Measurements from ENCODE around the gene QARS1. TPM values are rescaled to one million over a fixed set of nuclear protein-coding genes. Genes with fewer than 3 reads are reported as not detected.

The QARS1 gene
- total RNA-seq, 1 donor from 2014 or later = 207 TPM

DNA sequence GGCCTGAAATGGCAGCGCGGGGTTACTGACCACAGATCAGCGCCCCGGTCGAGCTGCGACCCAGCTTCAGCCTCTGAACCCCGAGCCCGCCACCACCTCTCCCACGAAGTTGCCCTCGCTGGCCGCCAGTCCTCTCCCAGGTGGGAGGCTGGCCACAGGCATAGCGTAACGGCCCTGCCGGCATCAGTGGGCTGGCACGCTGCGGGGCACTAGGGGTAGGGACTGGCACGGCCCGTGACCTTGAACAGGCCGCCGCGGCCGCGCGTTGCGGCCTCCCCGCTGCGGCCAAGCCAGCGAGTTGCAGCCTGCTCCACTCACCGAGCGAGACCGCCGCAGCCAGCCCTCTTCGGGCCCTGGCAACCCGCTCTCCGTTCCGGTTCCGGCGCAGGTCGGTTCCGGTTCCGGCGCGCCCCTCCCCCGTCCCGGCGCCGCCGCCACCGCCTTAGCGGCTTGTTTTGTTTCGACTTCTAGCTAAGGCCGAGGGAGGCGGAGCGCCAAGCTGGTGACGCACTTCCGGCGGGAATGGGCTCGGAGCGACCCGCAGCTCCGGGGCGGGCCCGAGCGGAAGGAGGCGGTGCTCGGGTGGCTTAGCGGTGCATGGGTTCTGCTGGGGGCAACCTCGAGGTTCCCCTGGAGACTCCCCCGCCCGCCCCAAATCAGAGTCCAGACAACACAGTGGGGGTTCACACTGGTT is 16.0 kb upstream of the QARS1 start, which contains the start of gene USP19:
TSS of gene USP19 (minus strand) at position 386 of the 694 bp plus-strand sequence. CDS start 1,678 bp downstream, outside the sequence.
- peak; percentile 95 for DNase-seq (ENCODE audit: low spot score)

DNA sequence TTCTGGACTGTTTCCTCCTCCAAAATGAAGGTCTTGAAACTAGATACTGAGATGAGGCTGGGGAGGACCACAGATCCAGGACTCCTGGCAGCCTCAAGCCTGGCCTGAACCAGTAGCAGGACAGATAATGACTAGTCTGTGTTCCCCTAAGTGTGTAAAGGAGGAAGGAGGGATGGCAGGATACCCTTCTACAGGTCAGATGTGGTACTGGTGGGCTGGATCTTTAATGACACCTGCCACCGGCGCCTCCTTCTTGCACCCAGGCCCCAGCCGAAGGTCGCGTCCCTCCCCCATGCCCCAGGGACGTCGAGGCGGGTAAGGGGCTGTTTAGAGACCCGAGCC is 15.5 kb upstream of the QARS1 start:
- no peak for DNase-seq (ENCODE audit: low spot score)

DNA sequence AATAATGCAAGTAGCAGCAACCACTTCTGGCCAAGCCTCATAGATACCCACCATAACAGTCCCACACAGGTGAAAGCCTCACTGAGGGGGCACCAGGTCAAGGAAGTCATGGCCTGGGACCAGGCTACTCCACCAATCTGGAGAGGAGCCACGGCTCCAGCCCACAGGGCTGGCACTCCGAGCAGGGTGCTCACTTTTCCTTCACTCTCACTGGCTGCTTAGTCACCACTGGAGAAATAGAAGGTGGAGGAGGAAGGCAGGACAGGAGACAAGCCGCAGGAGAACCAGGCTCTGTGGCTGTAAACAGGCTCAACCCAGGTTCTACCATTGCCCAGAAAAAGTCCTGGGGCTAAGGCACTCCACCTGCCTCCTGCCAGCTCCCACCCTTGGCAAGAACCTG is 14.9 kb upstream of the QARS1 start:
- no peak for DNase-seq (ENCODE audit: low spot score)

DNA sequence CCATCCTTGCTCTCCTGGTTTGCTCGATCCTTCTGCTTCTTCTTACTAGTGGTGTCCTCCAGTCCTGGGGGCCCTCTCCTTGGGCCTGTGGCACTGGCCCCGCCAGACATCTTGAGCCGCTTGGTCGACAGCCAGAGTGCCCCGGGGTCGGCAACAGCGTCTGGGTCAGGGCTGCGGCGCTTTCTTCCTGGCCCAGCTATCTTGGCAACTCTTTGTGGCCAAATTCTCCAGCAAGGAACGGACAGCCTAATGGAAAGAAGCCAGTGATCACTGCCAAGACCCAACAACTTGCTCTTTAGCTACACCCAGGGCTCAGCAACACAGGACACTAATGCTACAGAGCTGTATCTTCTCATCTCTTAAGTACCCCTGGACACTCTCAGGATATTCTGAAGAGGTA is 14.5 kb upstream of the QARS1 start:
- DNase-seq (ENCODE audit: low spot score) = no peak

DNA sequence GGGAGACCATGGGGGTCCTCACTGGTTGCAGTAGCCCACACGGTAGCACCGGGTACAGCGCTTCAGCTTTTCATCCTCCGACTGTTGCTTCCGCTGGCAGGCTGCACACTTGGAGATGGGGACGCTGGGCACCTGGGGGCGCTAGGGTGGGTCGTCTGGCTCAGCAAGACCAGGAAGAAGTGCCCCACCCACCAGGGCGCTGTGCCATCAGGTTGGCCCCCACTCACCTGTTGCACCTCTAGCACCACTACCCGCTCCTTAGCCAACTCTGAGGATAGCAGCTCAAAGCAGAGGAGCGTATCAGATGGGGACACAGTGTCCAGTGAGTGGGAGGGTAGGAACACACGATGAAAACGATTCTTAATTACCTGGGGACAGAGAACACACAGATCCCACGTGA is 7.7 kb upstream of the QARS1 start:
- DNase-seq (ENCODE audit: low spot score) = no peak

DNA sequence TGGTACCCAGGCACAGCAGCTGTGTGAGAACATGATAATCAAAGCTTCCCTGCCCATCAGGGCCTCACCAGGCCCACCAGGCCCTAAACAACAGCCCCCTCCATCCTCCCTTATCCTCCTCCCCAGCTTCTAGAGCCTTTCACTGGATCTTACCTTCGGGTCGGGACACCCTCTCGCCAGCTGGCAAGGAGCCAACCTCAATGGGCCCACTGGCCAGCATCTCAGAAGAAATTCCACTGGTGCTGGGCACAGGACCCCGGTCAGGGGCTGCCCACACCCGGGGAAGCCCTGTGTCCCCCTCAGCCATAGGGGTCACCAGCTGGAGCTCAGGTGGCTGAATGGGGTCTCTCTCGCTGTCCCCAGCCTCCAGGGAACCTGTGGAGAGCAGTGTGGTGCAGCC is 6.8 kb upstream of the QARS1 start:
- no peak for DNase-seq (ENCODE audit: low spot score)

DNA sequence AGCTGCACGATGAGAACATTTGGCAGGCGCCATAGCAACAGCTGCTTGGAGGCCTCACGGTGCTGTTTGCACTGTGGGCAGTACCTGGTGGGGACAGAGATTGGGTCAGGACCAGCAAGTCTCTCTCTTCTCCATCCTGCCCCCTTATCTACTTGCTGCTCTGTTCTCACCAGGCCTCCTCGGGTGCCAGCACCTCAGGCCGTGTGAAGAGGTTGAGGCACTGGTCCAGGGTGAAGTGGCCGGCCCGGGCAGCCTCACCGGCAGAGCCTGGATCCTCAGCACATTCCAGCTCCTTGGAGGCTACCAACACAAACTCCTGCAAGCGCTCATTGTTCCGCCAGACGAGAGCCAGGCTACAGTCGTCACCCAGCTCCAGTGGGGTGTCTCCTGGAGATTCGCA is 6.2 kb upstream of the QARS1 start:
- no peak for DNase-seq (ENCODE audit: low spot score)

DNA sequence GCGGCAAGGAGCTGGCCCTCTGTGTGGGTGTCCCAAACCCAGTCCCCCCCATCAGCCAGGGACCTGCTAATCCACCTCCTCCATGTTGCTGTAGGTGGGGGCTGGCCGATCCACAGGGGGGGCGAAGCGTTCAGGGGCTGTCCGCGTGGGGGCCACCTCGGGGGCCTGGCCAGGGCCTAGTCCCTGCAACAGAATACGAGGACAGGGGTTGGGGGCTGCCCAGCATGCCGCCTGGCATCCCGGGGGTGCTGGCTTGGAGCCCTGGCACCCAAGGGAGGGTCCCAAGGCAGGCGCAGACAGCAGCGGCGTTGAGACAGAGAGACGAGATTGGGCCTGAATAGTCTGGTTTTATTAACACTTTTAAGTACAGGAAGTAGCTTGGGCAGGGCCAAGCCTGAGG is 3.8 kb upstream of the QARS1 start:
- no peak for DNase-seq (ENCODE audit: low spot score)

DNA sequence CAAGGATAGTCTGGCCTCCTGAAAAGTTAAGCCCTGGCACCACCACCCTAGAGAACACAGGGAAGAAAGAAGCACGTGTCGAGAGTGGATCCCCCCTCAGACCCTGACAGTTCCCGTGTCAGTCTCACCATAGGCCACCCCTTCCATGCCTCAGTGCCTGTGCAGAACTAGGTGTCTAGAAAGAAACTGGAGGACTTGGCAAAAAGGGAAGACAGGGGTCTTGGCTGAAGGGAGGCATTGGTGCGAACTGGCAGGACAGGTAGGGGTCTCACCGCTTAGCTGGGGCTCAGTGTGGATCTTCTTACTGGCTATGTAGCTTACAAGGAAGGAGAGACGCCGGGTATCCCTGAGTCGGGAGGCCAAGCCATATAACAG is 518 bp downstream of the QARS1 start:
- DNase-seq (ENCODE audit: low spot score) = no peak

DNA sequence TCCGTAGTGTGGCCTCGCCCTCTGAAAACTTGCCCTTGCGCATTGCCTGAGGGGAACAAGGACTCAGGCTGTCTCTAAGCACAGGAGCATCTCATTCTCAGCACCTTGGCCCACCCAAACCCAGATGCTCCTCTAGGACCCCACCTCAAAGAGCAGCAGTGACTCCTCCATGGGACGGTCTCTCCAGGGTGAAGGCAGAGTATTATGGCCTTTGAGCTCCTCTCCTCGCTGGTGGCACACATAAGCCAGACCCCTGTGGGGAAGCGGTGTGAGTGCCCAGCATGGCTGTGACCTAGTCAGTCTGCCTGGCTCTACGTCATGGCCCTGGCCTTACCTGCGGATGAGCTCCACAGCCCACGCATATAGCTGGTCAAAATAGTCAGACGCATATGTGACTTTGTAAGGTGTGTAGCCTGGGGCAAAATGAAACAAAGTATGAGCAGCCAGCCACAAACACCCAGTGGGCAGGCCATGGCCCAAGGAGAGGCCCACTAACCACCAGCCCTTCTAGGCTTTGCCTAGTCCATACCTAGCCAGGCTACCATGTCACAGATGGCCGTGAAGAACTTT is 4.4 kb downstream of the QARS1 start:
- no peak for DNase-seq (ENCODE audit: low spot score)

DNA sequence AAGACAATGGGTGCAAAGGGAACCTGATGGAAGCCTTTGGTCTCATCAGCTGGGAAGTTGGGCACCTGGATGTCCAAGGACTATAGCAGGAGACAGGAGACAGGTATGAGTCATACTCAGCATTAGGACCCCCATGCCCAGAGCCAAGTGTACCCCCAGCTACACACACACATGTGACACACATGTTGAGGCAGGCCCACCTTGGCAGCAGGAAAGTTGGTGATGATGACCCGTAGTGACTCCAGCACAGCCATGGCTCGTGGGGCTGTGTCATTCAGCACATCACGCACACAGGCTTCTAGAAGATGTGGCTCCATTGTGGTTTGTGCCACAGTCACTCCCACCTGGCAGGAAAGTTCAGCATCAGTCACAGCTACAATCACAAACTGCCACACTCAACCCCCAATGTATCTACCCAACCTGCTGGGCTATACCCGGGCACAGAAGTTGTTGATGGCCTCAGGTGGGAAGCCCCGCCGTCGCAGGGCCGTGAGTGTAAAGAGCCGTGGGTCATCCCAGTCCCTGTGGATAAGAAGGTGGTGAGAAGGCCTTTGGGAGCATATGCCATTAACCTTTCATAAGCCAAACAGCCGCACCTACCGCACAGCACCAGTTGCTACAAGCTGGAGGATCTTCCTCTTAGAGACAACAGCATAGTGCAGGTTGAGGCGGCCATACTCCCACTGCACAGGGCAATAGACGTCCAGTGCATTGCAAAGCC is 5.5 kb downstream of the QARS1 start:
- no peak for DNase-seq (ENCODE audit: low spot score)

DNA sequence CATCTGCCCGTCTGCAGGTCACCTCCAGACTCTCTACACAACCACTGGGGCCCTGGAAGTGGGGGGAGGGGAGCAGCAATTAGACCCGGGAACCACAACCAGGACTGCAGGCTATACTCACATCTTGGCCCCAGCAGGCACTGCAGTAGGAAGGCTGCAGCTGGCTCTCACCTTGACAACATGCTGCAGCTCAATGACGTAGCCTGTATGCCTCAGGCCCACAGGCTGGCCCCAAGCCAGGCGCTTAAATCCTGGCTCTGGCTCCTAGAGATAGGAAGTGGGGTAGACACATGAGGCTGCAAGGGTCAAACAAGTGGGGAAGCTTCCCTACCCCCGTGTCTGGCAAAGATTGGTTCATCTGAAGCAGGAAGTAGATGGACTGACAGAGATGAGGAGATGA is 6.1 kb downstream of the QARS1 start:
- no peak for DNase-seq (ENCODE audit: low spot score)

DNA sequence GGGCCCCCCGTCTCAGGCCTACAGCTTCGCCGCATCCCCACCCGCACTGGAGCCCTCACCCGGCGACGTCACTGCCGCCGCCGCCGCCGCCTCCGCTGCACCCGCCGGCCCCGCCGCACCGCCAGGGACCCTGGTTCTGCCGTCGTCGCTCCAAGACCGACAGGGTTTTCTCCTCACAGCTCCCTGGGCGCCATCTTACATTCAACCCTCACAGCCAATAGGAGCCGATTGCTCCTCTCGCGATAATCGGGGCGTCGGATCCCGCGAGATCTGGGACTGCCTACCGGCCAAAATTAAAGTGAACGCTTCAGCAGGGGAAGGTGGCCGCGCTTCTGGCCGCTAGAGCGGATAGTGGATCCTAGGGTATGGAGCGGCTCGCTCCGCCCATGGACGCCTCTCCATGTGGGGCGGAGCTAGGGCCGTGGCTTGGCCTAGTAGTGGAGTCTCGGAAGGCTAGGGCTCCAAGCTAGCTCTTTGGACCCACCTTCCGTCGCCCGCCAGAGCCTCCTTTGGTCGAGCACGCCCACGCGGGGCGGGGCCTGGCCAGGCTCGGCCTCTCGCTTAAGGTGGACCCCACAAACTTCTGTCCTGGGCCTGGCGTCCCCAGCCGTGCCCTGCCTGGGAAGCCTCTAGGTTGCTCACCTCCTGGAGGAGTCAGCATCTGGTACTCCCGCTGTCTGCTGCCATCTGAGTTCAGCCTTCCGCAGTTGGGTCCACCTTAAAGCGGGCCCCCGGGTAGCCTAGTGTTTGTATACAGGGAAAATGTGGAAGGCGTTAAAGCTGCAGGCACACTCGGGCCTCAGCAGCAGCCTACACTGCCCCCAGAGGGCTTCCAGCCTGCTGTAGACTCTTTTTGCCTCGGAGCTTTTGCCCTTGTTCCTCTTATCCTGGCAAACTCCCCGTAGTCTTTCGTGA is 10.4 kb downstream of the QARS1 start, which contains the start of gene QRICH1:
TSS of gene QRICH1 (minus strand) at position 219 of the 915 bp plus-strand sequence. CDS start 17,054 bp downstream, outside the sequence.
- peak; percentile 99 for DNase-seq (ENCODE audit: low spot score)

DNA sequence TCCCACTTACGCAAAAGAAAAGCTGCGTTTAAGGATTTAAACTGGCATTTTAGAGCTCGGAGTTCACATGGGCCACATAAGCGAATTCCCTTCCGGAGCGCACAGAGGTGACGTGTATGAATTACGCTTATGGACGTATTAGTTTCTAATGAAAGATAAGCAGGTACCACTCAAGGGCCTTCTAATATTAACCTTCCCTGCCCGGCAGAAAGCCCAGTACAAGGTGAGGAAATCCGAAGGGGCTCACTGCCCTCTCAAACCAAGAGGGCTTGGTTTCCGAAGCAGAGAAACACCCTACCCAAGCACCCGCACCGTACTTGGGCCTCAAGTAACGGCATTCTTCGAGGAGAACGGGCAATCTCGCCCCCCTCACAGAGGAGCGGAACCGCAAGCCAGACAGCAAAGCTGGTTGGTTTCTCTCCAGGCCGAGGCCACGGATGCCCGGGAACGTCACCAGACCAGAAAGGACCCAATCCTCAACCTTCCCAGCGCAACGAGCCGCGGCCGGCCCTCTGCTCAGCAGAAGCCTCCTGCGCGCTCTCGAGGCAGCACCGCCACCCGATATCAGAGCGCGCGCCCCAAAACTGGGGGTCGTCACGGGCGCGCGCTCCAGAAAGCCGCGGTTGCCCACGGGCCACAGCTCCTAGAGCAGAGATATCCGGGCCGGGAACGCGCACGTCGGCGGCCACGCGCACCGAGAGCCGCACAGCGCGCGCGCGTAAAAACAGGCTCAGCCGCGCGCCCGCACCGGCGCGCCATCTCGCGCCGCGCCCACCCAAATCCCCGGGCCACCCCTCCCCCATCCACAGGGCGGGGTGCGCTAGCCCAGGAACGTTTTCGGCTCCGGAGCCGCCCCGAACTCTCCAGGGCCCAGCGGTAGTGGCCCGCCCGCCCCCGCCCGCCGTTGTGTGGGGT is 11.4 kb downstream of the QARS1 start:
- DNase-seq (ENCODE audit: low spot score) = peak; percentile 79

DNA sequence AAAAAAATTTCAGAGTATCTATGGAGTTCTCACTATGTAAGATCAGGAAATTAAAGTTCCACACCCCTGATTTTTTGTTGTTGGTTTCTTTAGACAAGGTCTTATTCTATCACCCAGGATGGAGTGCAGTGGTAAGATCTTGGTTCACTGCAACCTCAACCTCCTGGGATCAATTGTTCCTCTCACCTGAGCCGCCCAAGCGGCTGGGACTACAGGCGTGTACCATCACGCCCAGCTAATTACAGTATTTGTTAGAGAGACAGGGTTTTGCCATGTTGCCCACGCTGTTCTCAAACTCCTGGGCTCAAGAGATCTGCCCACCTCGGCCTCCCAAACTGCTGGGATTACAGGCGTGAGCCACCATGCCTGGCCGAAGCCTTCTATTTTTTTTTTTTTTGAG is 23.1 kb downstream of the QARS1 start:
- DNase-seq (ENCODE audit: low spot score) = no peak

DNA sequence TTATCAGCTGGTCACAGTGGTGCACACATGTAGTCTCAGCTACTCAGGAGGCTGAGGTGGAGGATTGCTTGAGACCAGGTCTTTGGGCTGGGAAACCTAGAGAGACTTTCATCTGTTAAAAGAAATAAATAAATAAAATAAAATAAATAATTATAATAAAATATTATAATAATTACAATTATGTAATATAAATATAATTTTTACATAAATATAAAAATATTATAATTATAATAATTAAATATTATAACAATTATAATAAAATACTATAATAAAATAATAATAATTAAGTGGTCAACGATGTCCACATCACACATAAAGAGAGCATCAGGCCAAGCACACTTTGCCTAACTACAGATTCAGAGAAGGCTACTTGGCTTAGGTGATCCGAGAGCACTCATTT is 25.3 kb downstream of the QARS1 start:
- DNase-seq (ENCODE audit: low spot score) = no peak

DNA sequence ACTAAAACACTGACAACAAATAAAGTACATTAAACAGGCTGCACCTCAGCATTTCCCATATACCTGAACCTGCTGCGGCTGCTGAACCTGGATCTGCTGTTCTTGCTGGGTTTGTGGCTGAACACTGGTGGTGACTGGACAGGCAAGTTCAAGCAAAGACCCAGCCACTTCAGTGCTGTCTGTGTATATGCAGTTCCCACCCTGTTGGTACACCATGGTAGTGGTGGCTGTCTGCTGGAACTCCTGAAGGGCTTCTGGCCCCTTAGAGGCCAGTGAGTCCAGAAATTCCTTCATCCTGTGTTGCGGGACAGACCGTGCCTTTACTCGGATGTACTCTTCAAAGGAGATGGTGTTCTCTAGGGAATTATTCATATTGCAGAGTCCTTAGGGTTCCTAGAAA is 27.9 kb downstream of the QARS1 start:
- no peak for DNase-seq (ENCODE audit: low spot score)

DNA sequence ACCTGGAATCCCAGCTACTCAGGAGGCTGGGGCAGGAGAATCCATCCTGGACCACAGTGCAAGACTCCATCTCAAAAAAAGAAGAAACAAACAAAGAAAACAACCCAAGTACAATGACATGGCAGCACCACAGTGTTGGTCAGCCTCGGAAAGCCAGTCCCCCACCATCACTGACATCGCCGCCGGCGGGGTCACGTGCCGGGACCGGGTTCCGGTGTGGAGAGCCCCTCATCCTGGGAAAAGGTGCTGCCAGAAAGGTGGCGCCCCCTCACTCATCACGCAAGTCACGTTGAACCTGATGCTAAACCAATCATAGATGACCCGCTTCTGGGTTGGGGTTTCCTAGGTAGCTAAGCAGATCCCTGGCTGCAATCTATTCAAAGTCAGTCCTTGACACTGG is 28.4 kb downstream of the QARS1 start:
- no peak for DNase-seq (ENCODE audit: low spot score)

DNA sequence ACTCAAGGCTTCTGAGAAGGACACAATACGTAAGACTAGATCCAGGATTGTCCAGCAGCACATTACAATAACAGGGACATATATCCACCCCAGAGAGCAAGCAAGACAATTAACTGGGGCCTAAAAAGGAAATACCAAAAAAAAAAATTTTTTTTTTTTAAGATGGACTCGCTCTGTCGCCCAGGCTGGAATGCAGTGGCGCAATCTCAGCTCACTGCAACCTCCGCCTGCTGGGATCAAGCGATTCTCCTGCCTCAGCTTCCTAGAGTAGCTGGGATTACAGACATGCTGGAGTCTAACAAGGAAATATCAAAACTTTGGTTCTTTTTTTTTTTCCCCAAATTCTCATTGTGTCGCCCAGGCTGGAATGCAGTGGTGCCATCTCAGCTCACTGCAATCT is 46.5 kb downstream of the QARS1 start:
- no peak for DNase-seq (ENCODE audit: low spot score)

DNA sequence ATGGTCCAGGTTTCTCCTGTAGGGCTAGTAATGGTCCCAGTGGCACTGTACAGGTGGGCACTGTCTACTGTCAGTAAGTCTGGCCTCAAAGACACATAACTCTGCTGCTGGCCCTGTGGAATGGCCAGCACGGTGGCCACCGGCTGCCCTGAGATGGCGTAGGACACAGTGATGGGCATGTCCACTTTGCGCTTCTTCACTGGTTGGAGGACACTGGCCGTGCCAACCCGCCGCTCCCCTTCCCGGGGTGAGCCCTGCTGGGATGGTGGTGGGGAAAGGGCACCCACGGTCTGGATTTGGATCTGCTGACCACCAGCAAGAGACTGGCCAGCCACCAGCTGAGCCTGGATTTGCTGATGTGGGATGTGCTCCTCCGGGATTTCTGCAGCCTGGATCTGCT is 47.3 kb downstream of the QARS1 start:
- DNase-seq (ENCODE audit: low spot score) = no peak

DNA sequence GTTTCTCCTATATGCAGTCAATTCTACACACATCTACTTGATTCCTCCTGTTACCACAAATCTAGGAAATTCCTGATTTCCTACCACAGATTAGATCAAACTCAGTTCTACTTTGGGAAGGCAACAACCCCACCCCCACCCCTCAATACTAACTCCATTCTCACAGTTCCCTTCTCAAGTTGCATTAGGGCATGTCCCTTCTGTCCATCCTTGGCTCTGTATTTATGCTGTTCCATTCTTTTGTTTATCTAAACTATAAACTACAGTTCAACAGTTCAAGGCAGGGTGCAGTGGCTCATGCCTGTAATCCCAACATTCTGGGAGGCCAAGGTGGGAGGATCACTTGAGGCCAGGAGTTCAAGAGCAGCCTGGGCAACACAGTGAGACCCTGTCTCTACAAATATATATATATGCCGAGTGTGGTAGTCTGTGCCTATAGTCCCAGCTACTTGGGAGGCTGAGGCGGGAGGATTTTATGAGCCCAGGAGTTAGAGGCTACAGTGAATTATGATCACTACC is 50.2 kb downstream of the QARS1 start:
- DNase-seq (ENCODE audit: low spot score) = no peak
